IMR-90 (cell line): ENCODE data around the gene PHIP. TPM values are rescaled to one million over a fixed set of nuclear protein-coding genes. Genes with fewer than 3 reads are reported as not detected.

Experiments used
- ATAC-seq: fragments of 200-7000 bp; cut with Tn5 transposase; 2 replicates; pipeline ENCODE4 v1.9.1; 2020; ENCODE audit warnings: low read depth, mild to moderate bottlenecking, moderate library complexity
- BruUV-seq: library from RNA; stranded (reverse); fragments of 400-500 nt; replicated peaks from 2 replicates; lab custom pipeline; 2021; lab: Mats Ljungman, UMichigan
- CTCF ChIA-PET: fragments of 300-600 bp; formaldehyde crosslinking; extraction: SDS; loops from one replicate; lab custom pipeline; 2021; ENCODE audit warnings: antibody characterized with exemption; lab: Yijun Ruan, JAX
- POLR2A ChIA-PET: fragments of 300-600 bp; sonication (Branson Sonifier 250); formaldehyde crosslinking; loops from one replicate; lab custom pipeline; 2022; ENCODE audit warnings: antibody characterized with exemption; ENCODE audit not compliant: unreplicated experiment; lab: Charles Lee
- DNase-seq: peaks from one replicate; pipeline ENCODE4 v3.0.0; 2013
- H2AFZ ChIP-seq: replicated peaks from 2 replicates; pipeline ENCODE3; 2013; ENCODE audit warnings: low read length, mild to moderate bottlenecking; ENCODE audit not compliant: poor library complexity
- H2AK5ac ChIP-seq: 2 replicates; pipeline ENCODE4 v1.6.1; 2013; ENCODE audit warnings: low read depth, low read length, inconsistent platforms
- H2AK9ac ChIP-seq: replicated peaks from 2 replicates; pipeline ENCODE3; 2013; ENCODE audit warnings: mild to moderate bottlenecking, low read depth, low read length, moderate library complexity; ENCODE audit not compliant: poor library complexity
- H2BK120ac ChIP-seq: 2 replicates; pipeline ENCODE4 v1.6.1; 2013; ENCODE audit warnings: low read depth, low read length, inconsistent platforms
- H2BK15ac ChIP-seq: 3 replicates; pipeline ENCODE4 v1.6.1; 2013; ENCODE audit warnings: low read depth, low read length, inconsistent platforms
- H2BK20ac ChIP-seq: 2 replicates; pipeline ENCODE4 v1.6.1; 2013; ENCODE audit warnings: low read depth, mild to moderate bottlenecking, inconsistent platforms, low read length, moderate library complexity
- H2BK5ac ChIP-seq: 2 replicates; pipeline ENCODE4 v1.6.1; 2013; ENCODE audit warnings: mild to moderate bottlenecking, low read depth, low read length, inconsistent platforms; ENCODE audit not compliant: poor library complexity, severe bottlenecking
- H3K14ac ChIP-seq: replicated peaks from 2 replicates; pipeline ENCODE4 v1.6.1; 2013; ENCODE audit warnings: low read depth, low read length, inconsistent platforms
- H3K18ac ChIP-seq: 2 replicates; pipeline ENCODE4 v1.6.1; 2013; ENCODE audit warnings: low read depth, low read length, control low read depth
- H3K23ac ChIP-seq: 2 replicates; pipeline ENCODE4 v1.6.1; 2013; ENCODE audit warnings: low read depth, low read length, inconsistent platforms
- H3K27ac ChIP-seq: 2 replicates; pipeline ENCODE4 v1.5.1; 2013; ENCODE audit warnings: mild to moderate bottlenecking, control low read depth, low read length; ENCODE audit not compliant: insufficient read depth
- H3K27me3 ChIP-seq: 2 replicates; pipeline ENCODE4 v1.6.1; 2013; ENCODE audit warnings: low read length; ENCODE audit not compliant: control insufficient read depth, insufficient read depth
- H3K36me3 ChIP-seq: 2 replicates; pipeline ENCODE4 v1.6.1; 2013; ENCODE audit warnings: low read length, mixed read lengths; ENCODE audit not compliant: control insufficient read depth, insufficient read depth
- H3K4ac ChIP-seq: 2 replicates; pipeline ENCODE4 v1.6.1; 2013; ENCODE audit warnings: low read depth, low read length, inconsistent platforms
- H3K4me1 ChIP-seq: 2 replicates; pipeline ENCODE4 v1.6.1; 2013; ENCODE audit warnings: low read length, mixed read lengths; ENCODE audit not compliant: control insufficient read depth, insufficient read depth
- H3K4me2 ChIP-seq: 2 replicates; pipeline ENCODE4 v1.6.1; 2013; ENCODE audit warnings: low read depth, mild to moderate bottlenecking, control low read depth, low read length, moderate library complexity
- H3K4me3 ChIP-seq: 2 replicates; pipeline ENCODE4 v1.5.1; 2013; ENCODE audit warnings: low read depth, mild to moderate bottlenecking, control low read depth, low read length, moderate library complexity; ENCODE audit not compliant: insufficient read depth
- H3K56ac ChIP-seq: 2 replicates; pipeline ENCODE4 v1.6.1; 2013; ENCODE audit warnings: low read length, inconsistent platforms; ENCODE audit not compliant: insufficient read depth; ENCODE audit errors: extremely low read depth
- H3K79me1 ChIP-seq, 2 experiments: 2 replicates each; pipeline ENCODE4 v1.6.1; 2013; ENCODE audit warnings: low read length in 2 of 2, inconsistent platforms in 1 of 2, low read depth in 1 of 2
- H3K9ac ChIP-seq: 2 replicates; pipeline ENCODE4 v1.6.1; 2013; ENCODE audit warnings: low read depth, low read length, control low read depth
- H3K9me1 ChIP-seq: 2 replicates; pipeline ENCODE4 v1.6.1; 2013; ENCODE audit warnings: low read length, inconsistent platforms; ENCODE audit not compliant: insufficient read depth
- H3K9me3 ChIP-seq: 2 replicates; pipeline ENCODE4 v1.6.1; 2013; ENCODE audit warnings: low read length; ENCODE audit not compliant: control insufficient read depth, insufficient read depth
- H4K20me1 ChIP-seq: 2 replicates; pipeline ENCODE4 v1.6.1; 2013; ENCODE audit warnings: low read length, inconsistent platforms; ENCODE audit not compliant: insufficient read depth
- H4K5ac ChIP-seq: 2 replicates; pipeline ENCODE4 v1.6.1; 2013; ENCODE audit warnings: mild to moderate bottlenecking, low read depth, low read length, control low read depth
- H4K8ac ChIP-seq, 2 experiments: 2 replicates each; pipeline ENCODE4 v1.6.1; 2013; ENCODE audit warnings: low read depth in 2 of 2, low read length in 2 of 2, control low read depth in 1 of 2, inconsistent platforms in 1 of 2
- H4K91ac ChIP-seq: 2 replicates; pipeline ENCODE4 v1.6.1; 2013; ENCODE audit warnings: low read depth, low read length, inconsistent platforms; ENCODE audit not compliant: insufficient read depth
- CHD1 ChIP-seq: IDR thresholded peaks from 2 replicates; pipeline ENCODE4 v1.6.1; 2012; ENCODE audit warnings: low read depth, low read length, improper control_type of control experiment
- RAD21 ChIP-seq: IDR thresholded peaks from 2 replicates; pipeline ENCODE4 v1.6.1; 2012; ENCODE audit warnings: low read length, improper control_type of control experiment
- WGBS, 2 experiments: methylation state at CpG; one replicate each; pipeline versions ENCODE4 v1.1.5 to v1.1.7; 2013; ENCODE audit warnings: missing lambda C conversion rate in 2 of 2; ENCODE audit not compliant: insufficient read length in 1 of 2; ENCODE audit errors: extremely low coverage in 2 of 2; 5-methylcytosine and 5-hydroxymethylcytosine counted together
- dilution Hi-C: fragments of 300-500 bp; cut with HindIII; formaldehyde crosslinking; loops from one replicate; pipeline ENCODE4 v1.14.3; 2018; ENCODE audit warnings: low sequenced_read_pairs; ENCODE audit not compliant: unreplicated experiment
- in situ Hi-C: fragments of 300-500 bp; cut with MboI; formaldehyde crosslinking; loops from 3 replicates; pipeline ENCODE4 v1.14.3; 2019; ENCODE audit warnings: low sequenced_read_pairs, inconsistent platforms, mixed read lengths
- intact Hi-C: fragments of 100-400 bp; cut with micrococcal nuclease; formaldehyde crosslinking; loops from 2 replicates; pipeline ENCODE4 v1.10.0; 2022
- polyA plus RNA-seq, 3 experiments: library from polyadenylated mRNA; depleted of rRNA; stranded (reverse); fragments of >200 nt; gene quantifications; 2 replicates each; pipeline ENCODE4 v1.2.3, GENCODE V29; 2012; ENCODE audit warnings: low replicate concordance in 1 of 3
- total RNA-seq: library from RNA; depleted of rRNA; stranded (reverse); fragments of >200 nt; gene quantifications from 2 replicates; pipeline ENCODE4 v1.2.3, GENCODE V29; 2012

The PHIP gene
- total and polyA plus RNA-seq, 2 of the 4 experiments (the other 2 are of a cell fraction), result 3.4 to 20.4 TPM

DNA sequence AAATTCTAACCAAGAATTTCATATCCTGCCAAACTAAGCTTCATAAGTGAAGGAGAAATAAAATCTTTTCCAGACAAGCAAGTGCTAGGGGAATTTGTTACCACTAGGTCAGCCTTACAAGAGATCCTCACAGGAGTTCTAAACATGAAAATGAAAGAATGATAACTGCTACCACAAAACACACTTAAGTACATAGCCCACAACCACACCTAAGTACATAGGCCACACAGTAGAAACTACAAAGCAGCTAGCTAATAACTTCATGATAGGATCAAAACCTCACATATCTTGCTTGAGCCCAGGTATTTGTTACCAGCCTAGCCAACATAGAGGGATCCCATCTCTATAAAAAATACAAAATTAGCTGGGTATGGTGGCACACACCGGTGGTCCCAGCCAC lies 160.3 kb downstream of the PHIP start:
- Histone ChIP-seq H2AK5ac (no peak overlapping the region), H4K20me1 (no peaks in the 10 kb centered on the region), H3K9ac (no peak overlapping the region), H3K79me1 (no peaks in the 10 kb centered on the region), H3K4me1 (no peaks in the 10 kb centered on the region), H2AFZ (no peak overlapping the region), H3K23ac (no peak overlapping the region), H3K4ac (no peak overlapping the region), H3K18ac (no peak overlapping the region), H3K27ac (no peak overlapping the region), H4K8ac (no peak overlapping the region), H2AK9ac (no peak overlapping the region), H3K36me3 (no peaks in the 10 kb centered on the region), H4K5ac (no peak overlapping the region), H3K9me3 (no peaks in the 10 kb centered on the region), H3K4me3 (no peak overlapping the region), H2BK15ac (no peak overlapping the region), H3K9me1 (no peaks in the 10 kb centered on the region), H2BK20ac (no peak overlapping the region), H3K4me2 (no peak overlapping the region), H2BK120ac (no peak overlapping the region), H3K27me3 (no peaks in the 10 kb centered on the region), H2BK5ac (no peak overlapping the region), H4K91ac (no peak overlapping the region), H3K56ac (no peak overlapping the region), H3K14ac (no peak overlapping the region)
- no CpG with 5 or more reads among the region's 1 CpG for WGBS, 2 experiments
- no TSS peak for BruUV-seq
- ChIA-PET POLR2A (no interaction called here), CTCF (interaction anchor here (0.6 kb wide), 1 partner anchor 952 kb away, joined by 3 read pairs; no protein-coding TSS in a partner anchor)
- DNase-seq (no peak), ATAC-seq (no peak)
- in situ Hi-C loops (no loop called here), intact Hi-C loops (no loop called here), dilution Hi-C loops (no loop called here)
- TF ChIP-seq CHD1 (no peak), RAD21 (no peak)
